ENCODE measurements around the gene DCAF7. TPM values are rescaled to one million over a fixed set of nuclear protein-coding genes. Genes with fewer than 3 reads are reported as not detected.

The DCAF7 gene
- total RNA-seq, 4 donors from 2014 or later, result 32.2 to 65.3 (median 48.9) TPM

GRCh38 chr17:63514974-63515373 lies 35.3 kb upstream of the DCAF7 start:
- no peak for DNase-seq
- H3K27me3 ChIP-seq, result no peaks in the 10 kb centered on the region
- H3K4me3 ChIP-seq, result no peak overlapping the region
- no peak overlapping the region for H3K27ac ChIP-seq
- H3K4me1 ChIP-seq, result peaks cover 0 to 36% (median 6%) of the 10 kb centered on the region in 4 donors
- no peaks in the 10 kb centered on the region for H3K9me3 ChIP-seq
- no peaks in the 10 kb centered on the region for H3K36me3 ChIP-seq
- TF ChIP-seq POLR2A (IDR thresholded peaks at IDR 0.05) (no peak), CTCF (IDR thresholded peaks at IDR 0.05) (no peak)

DNA sequence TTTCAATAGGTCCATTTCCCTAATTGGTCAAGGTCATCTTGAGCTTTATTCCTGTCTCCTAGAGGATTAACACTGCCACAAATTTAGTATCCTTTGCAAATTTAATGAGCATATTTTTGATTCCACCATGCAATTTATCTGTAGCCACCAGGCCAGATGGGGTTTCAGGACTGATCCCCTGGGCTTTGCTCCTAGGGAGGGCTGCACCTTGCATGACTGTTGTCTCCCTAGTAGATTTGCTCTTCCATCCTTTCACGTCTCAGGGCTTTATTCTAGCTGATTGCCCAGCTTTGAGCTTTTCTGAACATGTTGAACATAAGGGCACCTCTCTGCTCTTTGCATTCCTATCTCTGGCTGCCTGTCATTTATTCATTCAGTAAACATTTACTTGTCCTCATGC lies 34.9 kb upstream of the DCAF7 start:
- Histone ChIP-seq H3K36me3 (no peaks in the 10 kb centered on the region), H3K9me3 (no peaks in the 10 kb centered on the region), H3K27me3 (no peaks in the 10 kb centered on the region), H3K27ac (no peak overlapping the region), H3K4me3 (no peak overlapping the region), H3K4me1 (peaks cover 0 to 37% (median 6%) of the 10 kb centered on the region in 4 donors)
- DNase-seq, result no peak
- TF ChIP-seq POLR2A (IDR thresholded peaks at IDR 0.05) (no peak), CTCF (IDR thresholded peaks at IDR 0.05) (no peak)

DNA sequence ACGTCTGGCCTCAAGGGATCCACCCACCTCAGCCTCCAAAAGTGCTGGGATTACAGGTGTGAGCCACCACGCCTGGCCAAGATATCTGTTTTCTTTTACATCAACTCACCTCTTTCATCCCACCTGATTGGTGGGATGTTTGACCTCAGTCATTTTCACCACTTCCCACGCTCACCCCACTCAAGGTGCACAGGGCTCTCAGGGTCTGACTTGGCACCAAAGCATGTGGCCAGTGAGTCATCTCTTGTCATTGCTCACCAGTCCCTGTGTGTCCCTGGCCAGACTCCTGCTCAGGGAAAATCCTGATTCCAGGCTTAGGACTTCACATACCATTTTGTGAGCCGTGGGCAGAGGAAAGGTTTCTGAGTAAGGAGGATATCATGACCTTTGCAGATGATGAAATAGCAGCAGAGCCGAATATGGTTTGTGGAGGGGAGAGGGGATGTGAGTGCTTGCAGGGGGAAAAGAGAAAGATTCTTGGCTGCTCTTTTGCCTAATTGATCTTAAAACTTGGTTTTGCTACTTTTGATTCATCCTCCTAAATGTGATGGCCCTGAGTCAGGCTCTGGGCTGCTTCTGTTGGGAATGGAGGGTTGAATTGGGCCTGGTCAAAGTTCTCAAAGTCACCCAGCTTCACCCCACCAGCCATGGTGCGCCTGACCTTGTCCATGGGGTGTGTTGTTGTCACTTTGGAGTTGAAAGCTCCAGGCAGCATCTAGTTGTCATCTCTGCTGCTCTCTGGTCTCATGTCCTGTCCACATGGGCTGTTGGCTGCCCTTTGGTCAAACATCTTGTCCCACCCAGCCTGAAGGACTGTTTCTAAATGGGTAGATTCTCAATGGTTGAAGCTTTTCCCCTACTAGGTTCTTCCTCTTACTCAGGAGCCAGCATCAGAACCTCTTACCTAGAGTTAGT lies 33.1 kb upstream of the DCAF7 start:
- TF ChIP-seq CTCF (IDR thresholded peaks at IDR 0.05) (no peak), POLR2A (IDR thresholded peaks at IDR 0.05) (no peak)
- Histone ChIP-seq H3K9me3 (no peaks in the 10 kb centered on the region), H3K4me1 (peaks cover 0 to 50% (median 8%) of the 10 kb centered on the region in 4 donors), H3K27ac (peak overlapping the region in 2 of 4 donors; percentile 92), H3K27me3 (no peaks in the 10 kb centered on the region), H3K36me3 (no peaks in the 10 kb centered on the region), H3K4me3 (no peak overlapping the region)
- peak in 1 of 3 donors; percentile 70 for DNase-seq

- TF ChIP-seq CTCF (IDR thresholded peaks at IDR 0.05), result no peak
- TF ChIP-seq POLR2A (IDR thresholded peaks at IDR 0.05), result peak in 1 of 2 donors; percentile 51
- Histone ChIP-seq H3K4me3 (no peak overlapping the region), H3K27ac (peak overlapping the region in 3 of 4 donors; percentile 5 to 92 (median 92)), H3K36me3 (no peaks in the 10 kb centered on the region), H3K9me3 (no peaks in the 10 kb centered on the region), H3K4me1 (peaks cover 0 to 57% (median 10%) of the 10 kb centered on the region in 4 donors), H3K27me3 (no peaks in the 10 kb centered on the region)
- peak in 1 of 3 donors; percentile 61 for DNase-seq
These were observed 32.3 kb upstream of the DCAF7 start for GRCh38 chr17:63517825-63518534.

DNA sequence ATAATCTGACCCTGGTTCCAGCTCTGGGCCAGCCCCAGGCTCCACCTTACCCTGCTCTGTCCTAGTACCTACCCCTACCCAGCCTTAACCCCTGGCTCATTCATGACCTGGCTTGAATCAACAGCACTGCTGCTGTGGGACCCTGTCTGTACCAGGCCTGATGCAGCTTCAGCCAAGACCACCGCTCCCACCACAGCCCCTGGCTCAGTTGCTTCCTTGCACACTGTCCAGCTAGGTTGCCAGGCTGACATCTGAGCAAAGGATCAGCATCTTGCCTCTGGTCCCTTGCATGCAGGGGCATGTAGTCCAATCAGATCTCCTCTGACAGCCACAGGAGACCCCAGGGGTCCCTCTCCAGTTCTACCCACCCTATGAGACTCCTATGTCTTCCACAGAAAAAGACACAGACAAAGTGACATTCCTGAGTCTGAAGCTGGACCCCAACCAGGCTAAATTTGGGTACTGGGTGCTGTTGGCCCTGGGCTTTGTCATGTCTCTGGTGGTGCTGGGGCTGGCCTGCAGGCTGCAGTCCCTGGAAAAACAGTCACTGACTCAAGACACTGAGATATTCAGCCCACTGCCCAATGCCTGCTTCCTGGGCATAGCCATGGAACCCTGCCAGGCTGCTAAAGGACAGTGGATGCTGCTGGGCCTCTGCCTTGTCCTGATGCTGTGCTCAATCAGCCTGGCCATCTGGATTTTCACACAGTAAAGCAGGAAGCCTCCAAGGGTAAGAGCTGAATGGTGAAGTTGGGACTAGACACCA lies 31.0 kb upstream of the DCAF7 start:
- no peak overlapping the region for H3K4me3 ChIP-seq
- H3K27ac ChIP-seq, result peak overlapping the region in 3 of 4 donors; percentile 68 to 92 (median 92)
- no peak for TF ChIP-seq POLR2A (IDR thresholded peaks at IDR 0.05)
- no peak for TF ChIP-seq CTCF (IDR thresholded peaks at IDR 0.05)
- peaks cover 0 to 66% (median 8%) of the 10 kb centered on the region in 4 donors for H3K4me1 ChIP-seq
- H3K36me3 ChIP-seq, result no peaks in the 10 kb centered on the region
- no peaks in the 10 kb centered on the region for H3K9me3 ChIP-seq
- DNase-seq, result no peak
- H3K27me3 ChIP-seq, result no peaks in the 10 kb centered on the region

All from Peyer's patch (tissue), 4 donors.